K562 (cell line): ENCODE results near the gene HEMGN. TPM values are rescaled to one million over a fixed set of nuclear protein-coding genes. Genes with fewer than 3 reads are reported as not detected.
"Not testable (repeated sequence)": the region's sequence is repeated elsewhere in the genome, so short reads cannot be mapped to it uniquely, and the experiment has no call there.

Source experiments
- ATAC-seq: fragments of 200-7000 bp; cut with Tn5 transposase; 3 replicates; pipeline ENCODE4 v1.9.1; 2020; ENCODE audit warnings: moderate library complexity
- BruUV-seq: library from RNA; stranded (reverse); fragments of 400-500 nt; replicated peaks from 2 replicates; lab custom pipeline; 2021; lab: Mats Ljungman, UMichigan
- CTCF ChIA-PET: fragments of 300-600 bp; formaldehyde crosslinking; extraction: SDS; loops from one replicate; lab custom pipeline; 2021; ENCODE audit warnings: low intra/inter-chr PET ratio; lab: Yijun Ruan, JAX
- POLR2A ChIA-PET: fragments of 300-600, 350-650 bp; sonication (Branson Sonifier 250); formaldehyde crosslinking; extraction: SDS; loops from one replicate; lab custom pipeline; 2021; ENCODE audit warnings: antibody characterized with exemption, inconsistent platforms; lab: Yijun Ruan, JAX
- DNase-seq, 4 experiments: peaks; one replicate each; pipeline versions ENCODE4 v3.0.0 to v3.0.0-alpha.2; 2011 to 2018; ENCODE audit warnings: low spot score in 3 of 4, mixed read lengths in 3 of 4; ENCODE audit errors: extremely low read depth in 1 of 4
- FAIRE-seq: peaks from 2 replicates; lab custom pipeline; 2011; peaks lifted over from hg19 to GRCh38; lab: Jason Lieb, UNC
- H2AFZ ChIP-seq: 2 replicates; pipeline ENCODE4 v1.6.0; 2011; ENCODE audit warnings: low read depth, low read length, control low read depth, inconsistent platforms
- H3K27ac ChIP-seq: fragments of 200-600 bp; 3 replicates; pipeline ENCODE4 v1.8.0; 2011; ENCODE audit warnings: low read depth, mild to moderate bottlenecking, control low read depth, inconsistent platforms, low read length, moderate library complexity, mixed read lengths; ENCODE audit errors: extremely low read depth
- H3K27me3 ChIP-seq, 2 experiments: fragments of 300-600 bp in 1 of 2; 2 replicates in 1 of 2; 3 replicates in 1 of 2; pipeline versions ENCODE4 v1.6.0 to v1.8.0; 2011; ENCODE audit warnings: inconsistent platforms in 2 of 2, low read length in 2 of 2, mild to moderate bottlenecking in 1 of 2, mixed read lengths in 1 of 2, moderate library complexity in 1 of 2; ENCODE audit not compliant: control insufficient read depth in 2 of 2, insufficient read depth in 2 of 2
- H3K36me3 ChIP-seq: fragments of 300-600 bp; 3 replicates; pipeline ENCODE4 v1.8.0; 2011; ENCODE audit warnings: mild to moderate bottlenecking, low read length, inconsistent platforms; ENCODE audit not compliant: control insufficient read depth, insufficient read depth
- H3K4me1 ChIP-seq, 2 experiments: fragments of 200-600 bp in 1 of 2; replicated peaks in 1 of 2; 2 replicates in 1 of 2; 3 replicates in 1 of 2; pipeline versions ENCODE4 v1.5.1 to v1.8.0; 2011; ENCODE audit warnings: inconsistent platforms in 2 of 2, low read length in 2 of 2, mild to moderate bottlenecking in 1 of 2, mixed read lengths in 1 of 2, moderate library complexity in 1 of 2; ENCODE audit not compliant: control insufficient read depth in 2 of 2, insufficient read depth in 2 of 2
- H3K4me2 ChIP-seq: 2 replicates; pipeline ENCODE4 v1.6.1; 2011; ENCODE audit warnings: low read length, control low read depth, inconsistent platforms, mixed read lengths; ENCODE audit not compliant: insufficient read depth
- H3K4me3 ChIP-seq: fragments of 200-600 bp; sonication (generic), shearing (Covaris generic); 2 replicates; pipeline ENCODE4 v1.5.1; 2016; ENCODE audit warnings: control low read depth, inconsistent platforms
- H3K79me2 ChIP-seq: fragments of 200-600 bp; 3 replicates; pipeline ENCODE4 v1.8.0; 2011; ENCODE audit warnings: low read length, inconsistent platforms; ENCODE audit not compliant: control insufficient read depth, insufficient read depth
- H3K9ac ChIP-seq, 2 experiments: 2 replicates each; pipeline versions ENCODE4 v1.6.0 to v1.6.1; 2011; ENCODE audit warnings: low read depth in 2 of 2, low read length in 2 of 2, control low read depth in 1 of 2, inconsistent platforms in 1 of 2, mild to moderate bottlenecking in 1 of 2, mixed read lengths in 1 of 2; ENCODE audit not compliant: insufficient read depth in 1 of 2
- H3K9me1 ChIP-seq: one replicate; pipeline ENCODE4 v1.6.0; 2011; ENCODE audit warnings: inconsistent platforms, mild to moderate bottlenecking, low read length, moderate library complexity; ENCODE audit not compliant: control insufficient read depth, insufficient read depth
- H3K9me3 ChIP-seq: replicated peaks from 2 replicates; pipeline ENCODE4 v1.5.1; 2011; ENCODE audit warnings: low read depth, low read length, inconsistent platforms; ENCODE audit not compliant: control insufficient read depth, insufficient read depth
- H4K20me1 ChIP-seq: replicated peaks from 2 replicates; pipeline ENCODE4 v1.6.1; 2011; ENCODE audit warnings: low read length, inconsistent platforms, mixed read lengths; ENCODE audit not compliant: control insufficient read depth, insufficient read depth
- ARID1B ChIP-seq: fragments of 450-650 bp; IDR thresholded peaks from 2 replicates; pipeline ENCODE4 v1.6.1; 2016; ENCODE audit warnings: antibody characterized with exemption, mild to moderate bottlenecking, inconsistent platforms
- BCOR ChIP-seq: fragments of 450-650 bp; IDR thresholded peaks from 2 replicates; pipeline ENCODE4 v1.6.1; 2016
- CBFA2T3 ChIP-seq: fragments of 450-650 bp; IDR thresholded peaks from 2 replicates; pipeline ENCODE4 v1.6.1; 2017
- DPF2 ChIP-seq: fragments of 450-650 bp; IDR thresholded peaks from 2 replicates; pipeline ENCODE4 v1.6.1; 2016
- JUND ChIP-seq, 2 experiments: IDR thresholded peaks; 2 replicates in 1 of 2; 3 replicates in 1 of 2; pipeline ENCODE4 v1.6.1; 2011; ENCODE audit warnings: borderline replicate concordance in 2 of 2, low read depth in 2 of 2, low read length in 2 of 2, improper control_type of control experiment in 1 of 2, missing biosample characterization in 1 of 2, missing genetic modification characterization in 1 of 2, missing genetic modification reagents in 1 of 2
- SMARCA4 ChIP-seq: fragments of 450-650 bp; IDR thresholded peaks from 2 replicates; pipeline ENCODE4 v1.6.1; 2016
- WGBS: fragments of 100-300 bp; shearing (Covaris generic); methylation state at CpG from one replicate; pipeline ENCODE4 v1.1.6; 2016; ENCODE audit warnings: low coverage, mixed read lengths; ENCODE audit not compliant: insufficient coverage; ENCODE audit errors: missing lambda C conversion rate; 5-methylcytosine and 5-hydroxymethylcytosine counted together
- in situ Hi-C: fragments of 300-500 bp; cut with MboI; formaldehyde crosslinking; loops from 4 replicates; pipeline ENCODE4 v1.15.0; 2018; ENCODE audit warnings: inconsistent platforms, mixed read lengths
- intact Hi-C: fragments of 100-400 bp; cut with micrococcal nuclease; formaldehyde crosslinking; loops from 2 replicates; pipeline ENCODE4 v1.14.2; 2022
- polyA plus RNA-seq, 8 experiments: library from polyadenylated mRNA; depleted of rRNA in 4 of 8; stranded (reverse) in 5 of 8; unstranded in 3 of 8; fragments of >200 nt; fragmentation: Nextera tagmentation in 2 of 8; fragmentation: Illumina TruSeq in 1 of 8; extraction: Ambion mirVana in 2 of 8; extraction: Trizol in 1 of 8; gene quantifications; 2 replicates each; pipeline versions ENCODE4 v1.2.1 to v1.2.3, GENCODE V29; 2011 to 2014; ENCODE audit warnings: inconsistent platforms in 1 of 8, missing spikeins in 1 of 8
- total RNA-seq, 7 experiments: library from RNA; depleted of rRNA in 6 of 7; stranded (reverse); fragments of >200 nt in 6 of 7; fragmentation: Illumina TruSeq in 2 of 7; extraction: Trizol in 2 of 7; gene quantifications; 2 replicates each; pipeline versions ENCODE4 v1.2.1 to v1.2.3, GENCODE V29; 2011 to 2021; ENCODE audit warnings: low replicate concordance in 1 of 7
- TF ChIP-seq, protein P1 (sequence below), 2 experiments: fragments of 450-650 bp in 1 of 2; sonication (generic) in 1 of 2; formaldehyde crosslinking in 1 of 2; IDR thresholded peaks in 1 of 2; conservative IDR thresholded peaks in 1 of 2; 2 replicates each; pipeline versions ENCODE4 v1.6.1 to v1.8.1; 2016 to 2023; ENCODE audit warnings: mild to moderate bottlenecking in 2 of 2, moderate library complexity in 2 of 2, inconsistent platforms in 1 of 2, missing genetic modification reagents in 1 of 2

HEMGN gene
- total and polyA plus RNA-seq, 9 of the 15 experiments (the other 6 are each of a cell fraction or from before 2014, with no cell fraction given) = 56.3 to 258 (median 137) TPM

GRCh38 chr9:97976633-97977032 lies 38.7 kb upstream of the HEMGN start:
- ATAC-seq, POLR2A ChIA-PET, H3K9me1 ChIP-seq, H3K27ac ChIP-seq, H3K4me2 ChIP-seq, H3K9ac ChIP-seq, H3K27me3 ChIP-seq, H3K9me3 ChIP-seq, BruUV-seq: not testable (repeated sequence)
- peak; percentile 35; the same call in 1 of the 2 replicates for TF ChIP-seq JUND (IDR thresholded peaks at IDR 0.05; ENCODE audit: borderline replicate concordance, low read depth, low read length)
- peak; percentile 24; the same call in 1 of the 3 replicates for TF ChIP-seq JUND (tag; IDR thresholded peaks at IDR 0.05; ENCODE audit: borderline replicate concordance, low read depth, low read length)
- TF ChIP-seq, protein P1, sequence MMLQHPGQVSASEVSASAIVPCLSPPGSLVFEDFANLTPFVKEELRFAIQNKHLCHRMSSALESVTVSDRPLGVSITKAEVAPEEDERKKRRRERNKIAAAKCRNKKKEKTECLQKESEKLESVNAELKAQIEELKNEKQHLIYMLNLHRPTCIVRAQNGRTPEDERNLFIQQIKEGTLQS (IDR thresholded peaks at IDR 0.05) = peak; percentile 74
- TF ChIP-seq, protein P1 (CRISPR knock-in tag; conservative IDR thresholded peaks at IDR 0.05) = not testable (repeated sequence)
- peak; percentile 59; the same call in 1 of the 2 replicates for TF ChIP-seq BCOR
- 0 out of 2 replicates have a peak, but pooled peaks have one; percentile 8 for TF ChIP-seq CBFA2T3
- TF ChIP-seq DPF2 = peak; percentile 27; the same call in 1 of the 2 replicates
- peak; percentile 58; the same call in 1 of the 2 replicates for TF ChIP-seq ARID1B
- peak; percentile 41; the same call in 1 of the 2 replicates for TF ChIP-seq SMARCA4
- TF ChIP-seq, all 486 proteins: peak for 7; not testable (repeated sequence) for 479
- H3K36me3 ChIP-seq, FAIRE-seq, H2AFZ ChIP-seq, in situ Hi-C loops, DNase-seq, intact Hi-C loops, H3K4me3 ChIP-seq, CTCF ChIA-PET, H4K20me1 ChIP-seq: not testable (repeated sequence)
- H3K4me1 ChIP-seq = peaks cover 17 to 33% of the 10 kb centered on the region in 2 experiments; a peak in 4 of 5 replicates
- peaks cover 11% of the 10 kb centered on the region for H3K79me2 ChIP-seq
- 61% methylated on average over 10 of the region's 10 CpGs for WGBS
